Measurements from ENCODE around the gene ZBTB42. TPM values are rescaled to one million over a fixed set of nuclear protein-coding genes. Genes with fewer than 3 reads are reported as not detected.

ZBTB42 gene
- total and polyA plus RNA-seq, 9 donors = 0.42 to 18.7 (median 3.7) TPM

- Histone ChIP-seq H3K4me1 (ENCODE audit: insufficient read depth) (peaks cover 5% of the 10 kb centered on the region), H3K27ac (no peak overlapping the region), H3K9me3 (no peaks in the 10 kb centered on the region), H3K27me3 (no peaks in the 10 kb centered on the region), H3K4me3 (no peak overlapping the region), H3K36me3 (no peaks in the 10 kb centered on the region)
- 31 to 35% (median 34%) methylated on average over 12 to 13 of the region's 13 CpGs for WGBS, 3 donors
- TF ChIP-seq CTCF (IDR thresholded peaks at IDR 0.05) = no peak
- TF ChIP-seq EP300 (IDR thresholded peaks at IDR 0.05) = no peak
- no peak for TF ChIP-seq POLR2A (IDR thresholded peaks at IDR 0.05)
- intact Hi-C loops (cut with DNase I) = no loop called here
- no peak for DNase-seq
Observed at GRCh38 chr14:104843006-104843405, 42.1 kb downstream of the ZBTB42 start.

DNA sequence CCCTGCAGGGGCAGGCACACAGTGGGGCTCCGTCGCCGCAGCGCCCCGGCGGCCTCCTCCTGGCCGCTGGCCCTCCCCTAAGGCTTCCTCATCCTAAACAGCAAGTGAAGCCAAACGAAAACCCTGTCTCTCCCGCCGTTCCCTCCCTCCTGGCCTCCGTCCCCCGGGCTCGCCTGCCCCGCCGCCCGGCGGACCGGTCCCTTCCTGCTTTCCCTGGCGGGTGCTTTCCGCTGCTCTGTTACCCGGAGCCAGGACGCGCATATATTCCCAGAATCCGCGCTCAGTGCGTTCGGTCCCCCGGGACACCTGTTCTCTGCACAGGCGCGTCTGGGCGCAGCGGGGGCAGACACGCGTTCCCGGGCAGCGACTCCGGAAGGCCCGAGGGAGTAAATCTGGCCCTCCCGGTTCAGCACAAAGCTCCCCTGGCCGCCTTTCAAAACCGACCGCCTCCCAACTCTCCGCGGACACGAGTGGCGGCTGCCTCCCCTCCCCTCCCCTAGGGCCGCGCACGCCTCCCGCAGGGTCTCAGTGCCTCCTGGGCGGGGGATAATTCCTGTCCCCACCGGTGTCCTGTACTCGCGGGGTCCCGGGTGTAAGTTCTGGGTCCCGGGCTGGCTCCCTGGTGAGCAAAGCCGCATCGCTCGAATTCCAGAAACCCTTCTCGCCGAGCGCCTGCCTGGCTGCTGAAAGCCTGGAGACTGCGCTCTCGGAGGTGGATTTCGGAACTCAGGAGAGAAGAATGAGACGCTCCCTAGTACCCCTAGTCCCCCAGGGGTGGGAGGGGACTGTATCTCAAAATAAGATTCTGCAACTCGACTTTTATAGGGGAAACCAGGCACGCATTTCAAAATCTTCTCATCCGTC, 42.8 kb downstream of the ZBTB42 start:
- Histone ChIP-seq H3K4me1 (ENCODE audit: insufficient read depth) (peaks cover 5% of the 10 kb centered on the region), H3K27me3 (no peaks in the 10 kb centered on the region), H3K36me3 (no peaks in the 10 kb centered on the region), H3K9me3 (no peaks in the 10 kb centered on the region), H3K27ac (no peak overlapping the region), H3K4me3 (no peak overlapping the region)
- TF ChIP-seq EP300 (IDR thresholded peaks at IDR 0.05) (no peak), POLR2A (IDR thresholded peaks at IDR 0.05) (no peak), CTCF (IDR thresholded peaks at IDR 0.05) (no peak)
- WGBS, 3 donors = 1% methylated on average over 64 to 69 of the region's 69 CpGs
- intact Hi-C loops (cut with DNase I) = no loop called here
- no peak for DNase-seq

DNA sequence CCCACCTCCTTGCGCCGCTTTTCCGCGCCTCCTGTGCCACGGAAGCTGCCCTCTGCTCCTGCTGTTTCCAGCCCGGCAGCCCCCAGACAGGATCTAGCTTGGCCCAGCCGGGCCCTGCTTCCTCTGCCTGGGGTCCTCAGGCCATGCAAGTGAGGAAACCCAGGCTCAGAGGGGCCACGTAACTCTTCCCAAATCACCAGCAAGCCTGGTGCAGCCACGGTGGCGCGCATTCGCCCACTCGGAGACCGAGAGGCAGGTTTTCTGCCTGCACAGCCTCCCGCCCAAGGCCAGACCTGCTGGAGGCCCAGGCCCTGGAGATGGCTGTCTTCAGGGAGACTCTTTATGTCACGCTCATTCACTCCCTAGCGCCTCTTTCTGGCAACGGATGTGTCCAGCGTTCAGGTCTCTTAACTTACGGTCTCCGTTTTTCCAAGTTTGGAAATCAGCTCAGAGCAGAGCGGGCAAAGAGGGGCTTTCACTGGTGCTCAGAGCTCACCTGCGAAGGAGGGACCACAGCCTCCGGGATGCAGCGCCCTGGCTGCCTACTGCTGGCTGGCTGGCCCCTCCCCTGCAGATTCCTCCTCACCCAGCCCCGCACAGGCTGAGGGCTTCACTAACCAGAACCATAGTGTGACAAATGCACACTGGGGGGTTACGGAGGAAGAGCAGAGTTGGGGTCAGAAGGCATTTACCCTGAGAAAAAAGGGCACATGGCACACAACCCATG, 43.6 kb downstream of the ZBTB42 start:
- no peaks in the 10 kb centered on the region for H3K9me3 ChIP-seq
- no peak for DNase-seq
- no peaks in the 10 kb centered on the region for H3K36me3 ChIP-seq
- WGBS, 3 donors = 8 to 10% (median 9%) methylated on average over 27 of the region's 27 CpGs
- intact Hi-C loops (cut with DNase I) = no loop called here
- H3K27me3 ChIP-seq = no peaks in the 10 kb centered on the region
- TF ChIP-seq POLR2A (IDR thresholded peaks at IDR 0.05) (no peak), EP300 (IDR thresholded peaks at IDR 0.05) (no peak), CTCF (IDR thresholded peaks at IDR 0.05) (no peak)
- H3K4me1 ChIP-seq (ENCODE audit: insufficient read depth) = peaks cover 5% of the 10 kb centered on the region
- H3K4me3 ChIP-seq = no peak overlapping the region
- H3K27ac ChIP-seq = no peak overlapping the region

- 79 to 93% (median 88%) methylated on average over 4 of the region's 4 CpGs for WGBS, 3 donors
- Histone ChIP-seq H3K4me1 (ENCODE audit: insufficient read depth) (peaks cover 5% of the 10 kb centered on the region), H3K9me3 (no peaks in the 10 kb centered on the region), H3K27ac (no peak overlapping the region), H3K36me3 (no peaks in the 10 kb centered on the region), H3K27me3 (no peaks in the 10 kb centered on the region), H3K4me3 (no peak overlapping the region)
- intact Hi-C loops (cut with DNase I) = no loop called here
- TF ChIP-seq POLR2A (IDR thresholded peaks at IDR 0.05) (no peak), CTCF (IDR thresholded peaks at IDR 0.05) (no peak)
- DNase-seq = no peak
Observed at GRCh38 chr14:104845033-104845666, 44.2 kb downstream of the ZBTB42 start.

All from ovary (tissue), 9 donors.